Peyer's patch (tissue), 4 donors: ENCODE measurements around the gene CEACAM19. TPM values are rescaled to one million over a fixed set of nuclear protein-coding genes. Genes with fewer than 3 reads are reported as not detected.

Source experiments
- DNase-seq, 3 donors: peaks; one replicate each; pipeline ENCODE4 v3.0.0-alpha.2; 2017 to 2019
- H3K27ac ChIP-seq, 4 donors: fragments of 200-600 bp; sonication (generic); one replicate each; pipeline ENCODE4 v1.5.1; 2016 to 2019
- H3K27me3 ChIP-seq, 2 donors: fragments of 200-600 bp; sonication (generic); one replicate each; pipeline ENCODE4 v1.5.1; 2019
- H3K36me3 ChIP-seq, 3 donors: fragments of 200-600 bp; sonication (generic); one replicate each; pipeline ENCODE4 v1.5.1; 2016 to 2019
- H3K4me1 ChIP-seq, 4 donors: fragments of 200-600 bp; sonication (generic); one replicate each; pipeline ENCODE4 v1.5.1; 2016 to 2019
- H3K4me3 ChIP-seq, 4 donors: fragments of 200-600 bp; sonication (generic); 1 replicate in 3 of 4; 2 replicates in 1 of 4; pipeline ENCODE4 v1.5.1; 2016 to 2019; ENCODE audit warnings: mild to moderate bottlenecking in 1 of 4
- H3K9me3 ChIP-seq, 4 donors: fragments of 200-600 bp; sonication (generic); one replicate each; pipeline ENCODE4 v1.5.1; 2016 to 2019; ENCODE audit warnings: mild to moderate bottlenecking in 1 of 4
- POLR2A ChIP-seq, 2 donors: fragments of 450-650 bp; IDR thresholded peaks; one replicate each; pipeline ENCODE4 v1.5.1; 2017; ENCODE audit warnings: antibody characterized with exemption in 2 of 2, mild to moderate bottlenecking in 2 of 2, moderate library complexity in 2 of 2
- small RNA-seq, 2 donors: library from RNA; depleted of rRNA; stranded (forward); fragments of <200 nt; gene quantifications; one replicate each; pipeline ENCODE3, GENCODE V24; 2016
- total RNA-seq, 4 donors: library from RNA; depleted of rRNA; stranded (reverse); fragments of >200 nt; gene quantifications; one replicate each; pipeline ENCODE4 v1.1.0, GENCODE V29; 2016
- TF ChIP-seq, protein P1 (sequence below), 6 experiments: fragments of 450-650 bp in 4 of 6; fragments of 200-600 bp in 2 of 6; sonication (generic) in 1 of 6; IDR thresholded peaks; one replicate each; pipeline ENCODE4 v1.5.1; 2017 to 2019; ENCODE audit warnings: antibody characterized with exemption in 6 of 6, mild to moderate bottlenecking in 3 of 6, moderate library complexity in 1 of 6

Gene CEACAM19
- total RNA-seq, 4 donors from 2014 or later: 4.4 to 16.9 (median 13.3) TPM

DNA sequence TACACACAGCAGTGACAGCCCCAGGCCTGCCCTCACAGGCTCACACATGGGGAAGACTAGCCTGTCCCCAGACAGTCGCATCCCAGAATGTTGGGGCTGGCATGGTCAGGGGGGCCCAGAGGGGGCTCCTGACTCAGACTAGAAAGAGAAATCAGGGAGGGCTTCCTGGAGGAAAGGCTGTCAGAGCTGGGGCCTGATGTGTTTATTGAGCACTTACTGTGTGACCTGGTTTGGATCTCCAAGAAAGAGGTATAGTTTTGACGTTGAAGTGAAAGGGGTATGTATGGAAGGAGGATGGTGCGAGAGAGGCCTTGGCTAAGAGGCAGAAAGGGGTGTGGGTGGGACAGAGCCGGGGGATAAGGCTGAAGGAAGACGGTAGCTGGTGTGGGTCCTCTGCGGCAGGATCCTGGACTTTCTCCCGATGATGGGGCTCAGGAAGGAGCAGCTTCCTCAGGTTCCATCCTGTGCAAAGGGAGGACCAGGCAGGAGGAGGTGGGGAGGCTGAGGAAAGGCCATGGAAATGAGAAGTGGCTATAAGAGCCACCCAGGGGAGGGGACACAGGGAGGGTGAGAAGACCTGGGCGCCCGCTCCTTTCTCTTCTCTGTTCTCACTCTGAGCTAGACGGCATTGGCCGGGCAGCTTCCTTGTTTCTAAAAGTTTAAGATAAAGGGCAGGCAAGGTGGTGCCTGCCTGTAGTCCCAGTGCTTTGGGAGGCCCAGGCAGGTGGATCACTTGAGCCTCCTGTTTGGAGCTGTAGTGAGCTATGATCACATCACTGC is 61.1 kb downstream of the CEACAM19 start:
- no peak overlapping the region for H3K27ac ChIP-seq
- TF ChIP-seq, protein P1, sequence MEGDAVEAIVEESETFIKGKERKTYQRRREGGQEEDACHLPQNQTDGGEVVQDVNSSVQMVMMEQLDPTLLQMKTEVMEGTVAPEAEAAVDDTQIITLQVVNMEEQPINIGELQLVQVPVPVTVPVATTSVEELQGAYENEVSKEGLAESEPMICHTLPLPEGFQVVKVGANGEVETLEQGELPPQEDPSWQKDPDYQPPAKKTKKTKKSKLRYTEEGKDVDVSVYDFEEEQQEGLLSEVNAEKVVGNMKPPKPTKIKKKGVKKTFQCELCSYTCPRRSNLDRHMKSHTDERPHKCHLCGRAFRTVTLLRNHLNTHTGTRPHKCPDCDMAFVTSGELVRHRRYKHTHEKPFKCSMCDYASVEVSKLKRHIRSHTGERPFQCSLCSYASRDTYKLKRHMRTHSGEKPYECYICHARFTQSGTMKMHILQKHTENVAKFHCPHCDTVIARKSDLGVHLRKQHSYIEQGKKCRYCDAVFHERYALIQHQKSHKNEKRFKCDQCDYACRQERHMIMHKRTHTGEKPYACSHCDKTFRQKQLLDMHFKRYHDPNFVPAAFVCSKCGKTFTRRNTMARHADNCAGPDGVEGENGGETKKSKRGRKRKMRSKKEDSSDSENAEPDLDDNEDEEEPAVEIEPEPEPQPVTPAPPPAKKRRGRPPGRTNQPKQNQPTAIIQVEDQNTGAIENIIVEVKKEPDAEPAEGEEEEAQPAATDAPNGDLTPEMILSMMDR (IDR thresholded peaks at IDR 0.05): no peak
- TF ChIP-seq POLR2A (IDR thresholded peaks at IDR 0.05): no peak

More for the DNA sequence above, 61.1 kb downstream of the CEACAM19 start:
- Histone ChIP-seq H3K4me3 (no peak overlapping the region), H3K4me1 (no peaks in the 10 kb centered on the region), H3K36me3 (no peaks in the 10 kb centered on the region), H3K27me3 (no peaks in the 10 kb centered on the region), H3K9me3 (no peaks in the 10 kb centered on the region)
- DNase-seq: no peak

Small RNAs within 50 kb of the gene (small RNA-seq; reads per million reads assigned to genes)
- gene RF00285: 0 reads per million in 2 donors

Other genes starting within 250 kb of the CEACAM19 start
- 1 to 10 TPM in 1 of 4 donors, under 1 TPM in 3; 0.53 to 3.8 (median 0.68) TPM for gene ZNF229, start 223.0 kb upstream of the CEACAM19 start, total RNA-seq
- gene ZNF180, start 171.0 kb upstream of the CEACAM19 start, total RNA-seq: 10 to 100 TPM in 3 of 4 donors, 1 to 10 TPM in 1; 7.8 to 28.1 (median 15.1) TPM
- gene CEACAM20, start 141.8 kb upstream of the CEACAM19 start, total RNA-seq: 100 to 1,000 TPM in 3 of 4 donors, 1 to 10 TPM in 1; 5.0 to 490 (median 163) TPM
- gene IGSF23, start 57.9 kb upstream of the CEACAM19 start, total RNA-seq: 10 to 100 TPM in 2 of 4 donors, 1 to 10 TPM in 1, not detected in 1; 7.5 to 20.7 (median 11.0) TPM
- 10 to 100 TPM; 21.7 to 49.3 (median 40.0) TPM for gene PVR, start 27.6 kb upstream of the CEACAM19 start, total RNA-seq
- not detected for gene CEACAM16, start 27.7 kb downstream of the CEACAM19 start, total RNA-seq
- gene BCL3, start 77.2 kb downstream of the CEACAM19 start, total RNA-seq: 100 to 1,000 TPM in 3 of 4 donors, 10 to 100 TPM in 1; 45.4 to 136 (median 119) TPM
- gene CBLC, start 106.4 kb downstream of the CEACAM19 start, total RNA-seq: 100 to 1,000 TPM in 3 of 4 donors, 10 to 100 TPM in 1; 84.2 to 197 (median 132) TPM
- 10 to 100 TPM; 32.2 to 40.2 (median 37.1) TPM for gene BCAM, start 137.6 kb downstream of the CEACAM19 start, total RNA-seq
- gene NECTIN2, start 174.8 kb downstream of the CEACAM19 start, total RNA-seq: 100 to 1,000 TPM in 3 of 4 donors, 10 to 100 TPM in 1; 25.6 to 171 (median 122) TPM
- gene TOMM40, start 219.8 kb downstream of the CEACAM19 start, total RNA-seq: 10 to 100 TPM; 32.6 to 45.7 (median 37.5) TPM
- gene APOE, start 234.3 kb downstream of the CEACAM19 start, total RNA-seq: 100 to 1,000 TPM in 1 of 4 donors, 10 to 100 TPM in 3; 24.2 to 203 (median 51.6) TPM
- 100 to 1,000 TPM in 1 of 4 donors, 10 to 100 TPM in 1, 1 to 10 TPM in 1, not detected in 1; 3.9 to 107 (median 14.2) TPM for gene APOC1, start 243.1 kb downstream of the CEACAM19 start, total RNA-seq